Panc1 (cell line): ENCODE results near the gene BCORL1.

ENCODE experiments used
- CTCF ChIP-seq: fragments of 450-650 bp; IDR thresholded peaks from 2 replicates; pipeline ENCODE4 v1.5.1; 2017; ENCODE audit warnings: mild to moderate bottlenecking
- POLR2AphosphoS5 ChIP-seq: IDR thresholded peaks from 2 replicates; pipeline ENCODE4 v1.6.1; 2012; ENCODE audit warnings: mild to moderate bottlenecking, low read depth, low read length, moderate library complexity
- REST ChIP-seq, 2 experiments: IDR thresholded peaks; 2 replicates each; pipeline ENCODE4 v1.6.1; 2011 to 2012; ENCODE audit warnings: low read depth in 2 of 2, control low read depth in 1 of 2, low read length in 1 of 2, mild to moderate bottlenecking in 1 of 2, moderate library complexity in 1 of 2; ENCODE audit not compliant: insufficient read depth in 1 of 2
- SIN3A ChIP-seq: IDR thresholded peaks from 2 replicates; pipeline ENCODE4 v1.6.1; 2012; ENCODE audit warnings: low read depth, mild to moderate bottlenecking, low read length, moderate library complexity, borderline replicate concordance; ENCODE audit not compliant: insufficient read depth
- TCF7L2 ChIP-seq: IDR thresholded peaks from 2 replicates; pipeline ENCODE4 v1.6.1; 2011; ENCODE audit warnings: mild to moderate bottlenecking, low read depth, low read length, inconsistent platforms

GRCh38 chrX:129965166-129965565, 17.3 kb upstream of the BCORL1 start:
- TF ChIP-seq CTCF (no peak), TCF7L2 (no peak), REST (IDR thresholded peaks at IDR 0.05; ENCODE audit: insufficient read depth in 1 of 2, low read depth in 2 of 2, low read length in 1 of 2) (no peak), POLR2AphosphoS5 (no peak), SIN3A (no peak)
